A673 (cell line): ENCODE results near the gene CRB1.

ENCODE experiments used
- EZH2 ChIP-seq: fragments of 200-600 bp; sonication (generic); IDR thresholded peaks from 2 replicates; pipeline ENCODE4 v1.6.1; 2017; ENCODE audit warnings: borderline replicate concordance, low read depth, mild to moderate bottlenecking, mixed read lengths, antibody characterized with exemption, low read length; ENCODE audit not compliant: poor library complexity, severe bottlenecking
- TF ChIP-seq, protein P1 (sequence below): fragments of 300-800, 200-600 bp; sonication (generic); conservative IDR thresholded peaks from 2 replicates; pipeline ENCODE4 v1.5.1; 2017; ENCODE audit warnings: low read depth, mild to moderate bottlenecking, antibody characterized with exemption, low read length, moderate library complexity, mixed read lengths

DNA sequence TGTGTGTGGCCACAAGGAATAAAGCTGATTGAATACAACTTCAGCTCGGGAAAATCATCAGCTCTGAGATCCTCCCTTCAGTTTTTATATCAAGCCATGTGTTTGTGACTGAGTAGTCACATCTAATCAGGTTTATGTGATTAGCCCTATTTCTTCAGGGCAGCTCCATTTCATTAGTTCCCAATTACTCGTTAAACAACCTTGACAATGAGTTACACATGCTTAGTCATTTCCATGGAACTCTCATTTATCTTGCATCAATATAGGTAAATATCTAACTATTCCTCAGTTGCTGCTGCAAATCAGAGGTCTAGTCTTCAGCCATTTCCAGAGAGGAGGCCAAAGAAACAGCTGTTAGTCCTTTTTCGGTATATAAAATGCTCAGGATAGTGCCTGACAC lies 16.3 kb downstream of the CRB1 start:
- TF ChIP-seq, protein P1, sequence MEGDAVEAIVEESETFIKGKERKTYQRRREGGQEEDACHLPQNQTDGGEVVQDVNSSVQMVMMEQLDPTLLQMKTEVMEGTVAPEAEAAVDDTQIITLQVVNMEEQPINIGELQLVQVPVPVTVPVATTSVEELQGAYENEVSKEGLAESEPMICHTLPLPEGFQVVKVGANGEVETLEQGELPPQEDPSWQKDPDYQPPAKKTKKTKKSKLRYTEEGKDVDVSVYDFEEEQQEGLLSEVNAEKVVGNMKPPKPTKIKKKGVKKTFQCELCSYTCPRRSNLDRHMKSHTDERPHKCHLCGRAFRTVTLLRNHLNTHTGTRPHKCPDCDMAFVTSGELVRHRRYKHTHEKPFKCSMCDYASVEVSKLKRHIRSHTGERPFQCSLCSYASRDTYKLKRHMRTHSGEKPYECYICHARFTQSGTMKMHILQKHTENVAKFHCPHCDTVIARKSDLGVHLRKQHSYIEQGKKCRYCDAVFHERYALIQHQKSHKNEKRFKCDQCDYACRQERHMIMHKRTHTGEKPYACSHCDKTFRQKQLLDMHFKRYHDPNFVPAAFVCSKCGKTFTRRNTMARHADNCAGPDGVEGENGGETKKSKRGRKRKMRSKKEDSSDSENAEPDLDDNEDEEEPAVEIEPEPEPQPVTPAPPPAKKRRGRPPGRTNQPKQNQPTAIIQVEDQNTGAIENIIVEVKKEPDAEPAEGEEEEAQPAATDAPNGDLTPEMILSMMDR = no peak
- TF ChIP-seq EZH2 = no peak
